HL-60 (cell line): ENCODE data around the gene TPH2.

ENCODE experiments used
- DNase-seq, 2 experiments: peaks; one replicate each; pipeline ENCODE4 v3.0.0-alpha.2; 2010 to 2020; ENCODE audit warnings: low read depth in 1 of 2, low spot score in 1 of 2
- H3K27ac ChIP-seq: fragments of 250-450 bp; sonication (Bioruptor Pico); replicated peaks from 2 replicates; pipeline ENCODE4 v1.5.1; 2020; ENCODE audit warnings: mild to moderate bottlenecking, moderate library complexity
- H3K27me3 ChIP-seq: fragments of 250-450 bp; sonication (Bioruptor Pico); 2 replicates; pipeline ENCODE4 v1.5.1; 2021; ENCODE audit warnings: mild to moderate bottlenecking, moderate library complexity; ENCODE audit not compliant: insufficient read depth, poor library complexity, severe bottlenecking
- H3K4me3 ChIP-seq: replicated peaks from 2 replicates; pipeline ENCODE4 v1.5.1; 2011; ENCODE audit warnings: mild to moderate bottlenecking, control low read depth, low read length; ENCODE audit not compliant: insufficient read depth
- CTCF ChIP-seq: IDR thresholded peaks from one replicate; pipeline ENCODE4 v1.5.1; 2011; ENCODE audit warnings: low read length, control low read depth, inconsistent platforms; ENCODE audit not compliant: insufficient read depth
- GABPA ChIP-seq: IDR thresholded peaks from 2 replicates; pipeline ENCODE4 v1.6.1; 2012; ENCODE audit warnings: low read depth
- POLR2AphosphoS5 ChIP-seq: IDR thresholded peaks from 2 replicates; pipeline ENCODE4 v1.6.1; 2012; ENCODE audit warnings: low read depth
- REST ChIP-seq: IDR thresholded peaks from 2 replicates; pipeline ENCODE4 v1.6.1; 2012; ENCODE audit warnings: low read depth; ENCODE audit not compliant: insufficient replicate concordance
- SPI1 ChIP-seq: IDR thresholded peaks from 2 replicates; pipeline ENCODE4 v1.6.1; 2012; ENCODE audit warnings: low read depth, mild to moderate bottlenecking, borderline replicate concordance

The TPH2 gene

GRCh38 chr12:72015895-72016294 lies 77.2 kb downstream of the TPH2 start:
- no peak for TF ChIP-seq SPI1
- TF ChIP-seq CTCF = no peak
- no peak for TF ChIP-seq REST
- TF ChIP-seq GABPA = no peak
- no peak for TF ChIP-seq POLR2AphosphoS5
- no peak for DNase-seq
- no peak overlapping the region for H3K27ac ChIP-seq
- no peak overlapping the region for H3K4me3 ChIP-seq
- peaks cover 4% of the 10 kb centered on the region for H3K27me3 ChIP-seq

GRCh38 chr12:72017054-72017651 lies 78.5 kb downstream of the TPH2 start:
- no peak overlapping the region for H3K4me3 ChIP-seq
- peak; percentile 18 to 60 for DNase-seq
- TF ChIP-seq CTCF = peak; percentile 64
- no peak for TF ChIP-seq POLR2AphosphoS5
- H3K27ac ChIP-seq = no peak overlapping the region
- H3K27me3 ChIP-seq = peaks cover 4% of the 10 kb centered on the region

GRCh38 chr12:72018036-72018435 lies 79.4 kb downstream of the TPH2 start:
- TF ChIP-seq SPI1 = no peak
- no peak for TF ChIP-seq POLR2AphosphoS5
- TF ChIP-seq REST = no peak
- no peak for TF ChIP-seq CTCF
- no peak for DNase-seq
- Histone ChIP-seq H3K4me3 (no peak overlapping the region), H3K27ac (no peak overlapping the region), H3K27me3 (peaks cover 4% of the 10 kb centered on the region)

GRCh38 chr12:72024613-72025012 lies 86.0 kb downstream of the TPH2 start:
- no peak overlapping the region for H3K27ac ChIP-seq
- H3K4me3 ChIP-seq = no peak overlapping the region
- H3K27me3 ChIP-seq = peaks cover 4% of the 10 kb centered on the region
- no peak for TF ChIP-seq SPI1
- no peak for TF ChIP-seq CTCF
- TF ChIP-seq POLR2AphosphoS5 = no peak
- no peak for TF ChIP-seq REST
- no peak for TF ChIP-seq GABPA
- no peak for DNase-seq
